H1 (cell line): Measurements from ENCODE around the gene BMPR1A.

Experiments
- NANOG ChIP-seq: IDR thresholded peaks from 2 replicates; pipeline ENCODE4 v1.6.1; 2011; ENCODE audit warnings: low read length, low read depth, mild to moderate bottlenecking, inconsistent platforms; ENCODE audit not compliant: insufficient read depth, poor library complexity, severe bottlenecking
- POLR2AphosphoS5 ChIP-seq: IDR thresholded peaks from 2 replicates; pipeline ENCODE4 v1.6.1; 2011; ENCODE audit warnings: low read depth, low read length
- SUZ12 ChIP-seq: fragments of 200-600 bp; sonication (generic); IDR thresholded peaks from 2 replicates; pipeline ENCODE4 v1.6.1; 2012; ENCODE audit warnings: mild to moderate bottlenecking, inconsistent platforms, low read length, moderate library complexity, mixed read lengths
- TF ChIP-seq, protein P1 (sequence below): IDR thresholded peaks from 2 replicates; pipeline ENCODE4 v1.6.1; 2011; ENCODE audit warnings: low read length, improper control_type of control experiment
- TF ChIP-seq, protein P2 (sequence below), 3 experiments: IDR thresholded peaks; 1 replicate in 2 of 3; 2 replicates in 1 of 3; pipeline versions ENCODE4 v1.5.1 to v1.6.1; 2011; ENCODE audit warnings: low read length in 3 of 3, mild to moderate bottlenecking in 3 of 3, inconsistent platforms in 2 of 3, low read depth in 1 of 3, moderate library complexity in 1 of 3; ENCODE audit not compliant: insufficient read depth in 1 of 3; ENCODE audit errors: control extremely low read depth in 1 of 3

DNA sequence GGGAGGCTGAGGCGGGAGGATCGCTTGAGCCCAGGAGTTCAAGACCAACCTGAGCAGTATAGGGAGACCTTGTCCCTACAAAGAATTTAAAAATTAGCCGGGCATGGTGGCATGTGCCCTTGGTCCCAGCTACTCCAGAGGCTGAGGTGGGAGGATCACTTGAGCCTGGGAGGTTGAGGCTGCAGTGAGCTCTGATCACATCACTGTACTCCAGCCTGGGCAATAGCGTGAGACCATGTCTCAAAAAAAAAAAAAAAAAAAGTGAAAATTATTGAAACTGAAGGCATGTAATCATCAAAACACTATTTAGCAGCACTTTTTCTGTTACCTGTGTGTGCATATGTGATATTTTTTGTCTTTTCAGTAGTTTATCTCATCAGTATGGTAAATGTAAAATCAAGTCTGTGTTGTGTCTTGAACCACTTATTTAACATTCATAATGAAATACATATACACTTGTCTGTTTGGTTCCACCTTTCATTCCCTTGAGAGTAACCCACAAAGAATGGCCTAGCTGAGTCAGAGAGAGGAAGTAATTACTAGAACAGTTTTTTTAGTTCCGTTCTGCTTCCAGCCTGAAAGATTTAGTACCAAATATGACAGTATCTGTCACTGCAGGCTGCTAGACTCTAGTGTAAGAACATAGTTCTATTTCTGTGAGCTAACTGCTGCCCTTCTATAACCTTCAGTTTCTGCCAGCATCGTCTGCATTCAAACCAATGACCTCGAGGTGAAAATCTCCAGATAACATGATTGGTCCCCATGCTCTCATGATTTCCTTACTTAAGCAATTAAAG, 132.4 kb downstream of the BMPR1A start:
- no peak for TF ChIP-seq POLR2AphosphoS5
- TF ChIP-seq, protein P1, sequence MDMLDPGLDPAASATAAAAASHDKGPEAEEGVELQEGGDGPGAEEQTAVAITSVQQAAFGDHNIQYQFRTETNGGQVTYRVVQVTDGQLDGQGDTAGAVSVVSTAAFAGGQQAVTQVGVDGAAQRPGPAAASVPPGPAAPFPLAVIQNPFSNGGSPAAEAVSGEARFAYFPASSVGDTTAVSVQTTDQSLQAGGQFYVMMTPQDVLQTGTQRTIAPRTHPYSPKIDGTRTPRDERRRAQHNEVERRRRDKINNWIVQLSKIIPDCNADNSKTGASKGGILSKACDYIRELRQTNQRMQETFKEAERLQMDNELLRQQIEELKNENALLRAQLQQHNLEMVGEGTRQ: no peak
- TF ChIP-seq, protein P2, sequence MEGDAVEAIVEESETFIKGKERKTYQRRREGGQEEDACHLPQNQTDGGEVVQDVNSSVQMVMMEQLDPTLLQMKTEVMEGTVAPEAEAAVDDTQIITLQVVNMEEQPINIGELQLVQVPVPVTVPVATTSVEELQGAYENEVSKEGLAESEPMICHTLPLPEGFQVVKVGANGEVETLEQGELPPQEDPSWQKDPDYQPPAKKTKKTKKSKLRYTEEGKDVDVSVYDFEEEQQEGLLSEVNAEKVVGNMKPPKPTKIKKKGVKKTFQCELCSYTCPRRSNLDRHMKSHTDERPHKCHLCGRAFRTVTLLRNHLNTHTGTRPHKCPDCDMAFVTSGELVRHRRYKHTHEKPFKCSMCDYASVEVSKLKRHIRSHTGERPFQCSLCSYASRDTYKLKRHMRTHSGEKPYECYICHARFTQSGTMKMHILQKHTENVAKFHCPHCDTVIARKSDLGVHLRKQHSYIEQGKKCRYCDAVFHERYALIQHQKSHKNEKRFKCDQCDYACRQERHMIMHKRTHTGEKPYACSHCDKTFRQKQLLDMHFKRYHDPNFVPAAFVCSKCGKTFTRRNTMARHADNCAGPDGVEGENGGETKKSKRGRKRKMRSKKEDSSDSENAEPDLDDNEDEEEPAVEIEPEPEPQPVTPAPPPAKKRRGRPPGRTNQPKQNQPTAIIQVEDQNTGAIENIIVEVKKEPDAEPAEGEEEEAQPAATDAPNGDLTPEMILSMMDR (IDR thresholded peaks at IDR 0.05; ENCODE audit: control extremely low read depth in 1 of 3, insufficient read depth in 1 of 3, low read depth in 1 of 3, low read length in 3 of 3): no peak
- no peak for TF ChIP-seq SUZ12
- TF ChIP-seq NANOG: no peak
